HepG2 (cell line): ENCODE results near the gene EHD4. TPM values are rescaled to one million over a fixed set of nuclear protein-coding genes. Genes with fewer than 3 reads are reported as not detected.

Experiments used
- ATAC-seq: fragments of 200-7000 bp; cut with Tn5 transposase; 3 replicates; pipeline ENCODE4 v1.9.1; 2020; ENCODE audit warnings: mild to moderate bottlenecking, moderate library complexity
- BruUV-seq: library from RNA; stranded (reverse); fragments of 400-500 nt; replicated peaks from 2 replicates; lab custom pipeline; 2021; lab: Mats Ljungman, UMichigan
- CTCF ChIA-PET: fragments of 300-600 bp; formaldehyde crosslinking; extraction: SDS; loops from one replicate; lab custom pipeline; 2021; ENCODE audit warnings: low total read pairs, inconsistent platforms, low intra/inter-chr PET ratio; lab: Yijun Ruan, JAX
- POLR2A ChIA-PET: fragments of 350-600 bp; sonication (Branson Sonifier 250); formaldehyde crosslinking; loops from one replicate; lab custom pipeline; 2020; ENCODE audit warnings: antibody characterized with exemption, inconsistent platforms; lab: Yijun Ruan, JAX
- DNase-seq: peaks from one replicate; pipeline ENCODE4 v3.0.0-alpha.2; 2015; ENCODE audit warnings: low spot score
- FAIRE-seq: peaks from 3 replicates; lab custom pipeline; 2011; peaks lifted over from hg19 to GRCh38; lab: Jason Lieb, UNC
- H2AFZ ChIP-seq: one replicate; pipeline ENCODE4 v1.6.1; 2011; ENCODE audit warnings: low read length, inconsistent platforms
- H3K27ac ChIP-seq: fragments of 300-600 bp; 3 replicates; pipeline ENCODE4 v1.8.0; 2011; ENCODE audit warnings: mixed run types, mild to moderate bottlenecking, mixed read lengths, low read length, inconsistent platforms; ENCODE audit not compliant: insufficient read depth; ENCODE audit errors: extremely low read length
- H3K27me3 ChIP-seq, 2 experiments: fragments of 200-600 bp in 1 of 2; 2 replicates in 1 of 2; 3 replicates in 1 of 2; pipeline versions ENCODE4 v1.6.0 to v1.8.0; 2011; ENCODE audit warnings: low read length in 2 of 2, mild to moderate bottlenecking in 2 of 2, moderate library complexity in 2 of 2, inconsistent platforms in 1 of 2; ENCODE audit not compliant: insufficient read depth in 2 of 2, control insufficient read depth in 1 of 2
- H3K36me3 ChIP-seq, 2 experiments: fragments of 200-600 bp in 1 of 2; replicated peaks in 1 of 2; 2 replicates in 1 of 2; 3 replicates in 1 of 2; pipeline versions ENCODE4 v1.5.1 to v1.8.0; 2011; ENCODE audit warnings: low read length in 2 of 2, inconsistent platforms in 1 of 2; ENCODE audit not compliant: insufficient read depth in 2 of 2, control insufficient read depth in 1 of 2
- H3K4me1 ChIP-seq: 2 replicates; pipeline ENCODE4 v1.5.1; 2012; ENCODE audit warnings: low read length, inconsistent platforms; ENCODE audit not compliant: insufficient read depth
- H3K4me2 ChIP-seq: 2 replicates; pipeline ENCODE4 v1.6.0; 2011; ENCODE audit warnings: low read depth, low read length, inconsistent platforms
- H3K4me3 ChIP-seq, 3 experiments: fragments of 200-600 bp in 1 of 3; sonication (generic), shearing (Covaris generic) in 1 of 3; replicated peaks in 1 of 3; 2 replicates each; pipeline ENCODE4 v1.5.1; 2011 to 2016; ENCODE audit warnings: low read length in 3 of 3, inconsistent platforms in 2 of 3, low read depth in 2 of 3, mild to moderate bottlenecking in 2 of 3, control low read depth in 1 of 3, mixed read lengths in 1 of 3; ENCODE audit not compliant: insufficient read depth in 1 of 3
- H3K79me2 ChIP-seq: one replicate; pipeline ENCODE4 v1.6.1; 2011; ENCODE audit warnings: low read length, inconsistent platforms; ENCODE audit not compliant: insufficient read depth
- H3K9ac ChIP-seq: 2 replicates; pipeline ENCODE4 v1.6.0; 2011; ENCODE audit warnings: mild to moderate bottlenecking, low read depth, low read length, inconsistent platforms; ENCODE audit not compliant: insufficient read depth
- H3K9me3 ChIP-seq: 2 replicates; pipeline ENCODE4 v1.5.1; 2012; ENCODE audit warnings: mild to moderate bottlenecking, low read length
- H4K20me1 ChIP-seq: 2 replicates; pipeline ENCODE4 v1.6.0; 2011; ENCODE audit warnings: inconsistent platforms, mild to moderate bottlenecking, low read length, moderate library complexity; ENCODE audit not compliant: insufficient read depth
- ZNF687 ChIP-seq: sonication (generic); formaldehyde crosslinking; IDR thresholded peaks from 2 replicates; pipeline ENCODE4 v1.5.1; 2020; ENCODE audit warnings: mild to moderate bottlenecking, missing genetic modification reagents, moderate library complexity
- ZNF740 ChIP-seq: sonication (generic); formaldehyde crosslinking; IDR thresholded peaks from 2 replicates; pipeline ENCODE4 v1.4.0; 2020; ENCODE audit warnings: missing genetic modification reagents
- WGBS: methylation state at CpG from one replicate; pipeline ENCODE4 v1.1.6; 2017; ENCODE audit warnings: low lambda C conversion rate; 5-methylcytosine and 5-hydroxymethylcytosine counted together
- in situ Hi-C: cut with HindIII; loops from 2 replicates; pipeline ENCODE4 v1.10.0; 2017; ENCODE audit warnings: low pct_unique_long_range_greater_than_20kb; ENCODE audit not compliant: extremely low pct_ligation_motif_present
- intact Hi-C: fragments of 100-400 bp; cut with micrococcal nuclease; formaldehyde crosslinking; loops from one replicate; pipeline ENCODE4 v1.10.0; 2022; ENCODE audit not compliant: unreplicated experiment
- polyA plus RNA-seq, 8 experiments: library from polyadenylated mRNA; depleted of rRNA in 3 of 8; stranded (reverse) in 7 of 8; unstranded in 1 of 8; fragments of >200 nt; fragmentation: Illumina TruSeq in 4 of 8; extraction: Trizol in 4 of 8; gene quantifications; 2 replicates each; pipeline versions ENCODE4 v1.2.1 to v1.2.3, GENCODE V29; 2011 to 2016; ENCODE audit warnings: low read depth in 4 of 8, missing spikeins in 1 of 8, mixed read lengths in 1 of 8; ENCODE audit not compliant: insufficient read depth in 1 of 8
- total RNA-seq, 5 experiments: library from RNA; depleted of rRNA; stranded (reverse); fragments of >200 nt; fragmentation: Illumina TruSeq; extraction: Trizol; gene quantifications; 2 replicates each; pipeline ENCODE4 v1.2.3, GENCODE V29; 2016; ENCODE audit warnings: low read depth in 1 of 5

Gene EHD4
- total and polyA plus RNA-seq, 2 of the 13 experiments (the other 11 are each of a cell fraction or from before 2014, with no cell fraction given): 3.1 to 4.8 TPM

- intact Hi-C loops: no loop called here
- Histone ChIP-seq H3K79me2 (no peaks in the 10 kb centered on the region), H3K4me3 (no peak overlapping the region), H3K27ac (no peak overlapping the region), H4K20me1 (no peaks in the 10 kb centered on the region), H3K4me2 (no peak overlapping the region)
- BruUV-seq: no TSS peak
- POLR2A ChIA-PET: no interaction called here
- in situ Hi-C loops: no loop called here
- no peak for FAIRE-seq
- 91% methylated on average over 11 of the region's 17 CpGs for WGBS
- TF ChIP-seq ZNF740: no peak
- TF ChIP-seq ZNF687 (CRISPR knock-in tag): peak; percentile 8; the same call in 1 of the 2 replicates
- TF ChIP-seq, all 625 proteins: peak for 1
- Histone ChIP-seq H3K9me3 (no peaks in the 10 kb centered on the region), H3K4me1 (no peaks in the 10 kb centered on the region), H2AFZ (no peak overlapping the region), H3K36me3 (peaks cover 4 to 16% of the 10 kb centered on the region in 2 experiments; a peak in 4 of 5 replicates), H3K9ac (no peak overlapping the region), H3K27me3 (no peaks in the 10 kb centered on the region)
- CTCF ChIA-PET: no interaction called here
- DNase-seq (no peak), ATAC-seq (no peak)
Measured at GRCh38 chr15:41908736-41909461, 63.5 kb downstream of the EHD4 start.
